Measurements from ENCODE around the gene CCN6.

- TF ChIP-seq CTCF (IDR thresholded peaks at IDR 0.05; ENCODE audit: low read length): no peak
- TF ChIP-seq EZH2 (optimal IDR thresholded peaks at IDR 0.05; ENCODE audit: low read depth, low read length): no peak
Measured at GRCh38 chr6:112085286-112086065, 31.6 kb downstream of the CCN6 start.

All from MM.1S (cell line).